WTC11 (cell line): ENCODE measurements around the gene JAML.

Source experiments
- FOXK1 ChIP-seq: sonication (generic); formaldehyde crosslinking; IDR thresholded peaks from 2 replicates; pipeline ENCODE4 v1.8.0; 2022; ENCODE audit warnings: mild to moderate bottlenecking, moderate library complexity, missing genetic modification reagents
- NFE2L1 ChIP-seq: sonication (generic); formaldehyde crosslinking; IDR thresholded peaks from 2 replicates; pipeline ENCODE4 v1.8.1; 2023; ENCODE audit warnings: missing genetic modification reagents
- TCF7 ChIP-seq: sonication (generic); formaldehyde crosslinking; IDR thresholded peaks from 2 replicates; pipeline ENCODE4 v1.8.0; 2022; ENCODE audit warnings: mild to moderate bottlenecking, low read depth, missing genetic modification reagents, moderate library complexity
- ZNF232 ChIP-seq: sonication (generic); formaldehyde crosslinking; IDR thresholded peaks from 2 replicates; pipeline ENCODE4 v1.8.0; 2022; ENCODE audit warnings: mild to moderate bottlenecking, missing genetic modification reagents
- ZNF263 ChIP-seq: sonication (generic); formaldehyde crosslinking; IDR thresholded peaks from 2 replicates; pipeline ENCODE4 v1.8.1; 2022; ENCODE audit warnings: low read depth, mild to moderate bottlenecking, moderate library complexity, missing genetic modification reagents
- TF ChIP-seq, protein P1 (sequence below): sonication (generic); formaldehyde crosslinking; IDR thresholded peaks from 2 replicates; pipeline ENCODE4 v1.8.0; 2022; ENCODE audit warnings: missing genetic modification reagents
- TF ChIP-seq, protein P2 (sequence below): sonication (generic); formaldehyde crosslinking; IDR thresholded peaks from 2 replicates; pipeline ENCODE4 v1.8.1; 2023; ENCODE audit warnings: mild to moderate bottlenecking, missing genetic modification reagents, moderate library complexity
- TF ChIP-seq, protein P3 (sequence below): fragments of 200-600 bp; IDR thresholded peaks from 2 replicates; pipeline ENCODE4 v1.8.0; 2022; ENCODE audit warnings: antibody characterized with exemption
- TF ChIP-seq, protein P4 (sequence below): fragments of 250-450 bp; sonication (Bioruptor Pico); IDR thresholded peaks from 2 replicates; pipeline ENCODE4 v1.9.0; 2021; ENCODE audit warnings: mild to moderate bottlenecking

DNA sequence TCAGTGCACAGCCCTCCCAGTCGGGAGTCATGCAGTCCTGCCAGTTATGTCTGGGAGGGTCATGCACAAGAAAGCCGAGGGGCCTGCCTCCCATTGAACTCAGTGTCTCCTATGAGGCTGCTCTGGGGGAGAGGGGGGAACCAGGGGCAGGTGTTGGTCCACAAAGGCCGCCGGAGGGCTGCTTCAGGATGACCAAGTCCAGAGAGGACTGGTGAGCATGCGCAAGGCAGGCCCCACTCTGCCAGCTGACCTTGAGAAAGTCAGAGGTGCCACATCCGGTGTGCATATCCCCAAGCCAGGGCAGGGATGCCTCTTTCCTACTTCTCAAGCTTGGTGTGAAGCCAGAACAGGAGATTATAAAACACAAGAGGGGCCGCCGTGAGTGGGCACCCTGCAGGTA, 76.6 kb downstream of the JAML start:
- no peak for TF ChIP-seq TCF7 (CRISPR knock-in tag)
- TF ChIP-seq, protein P1, sequence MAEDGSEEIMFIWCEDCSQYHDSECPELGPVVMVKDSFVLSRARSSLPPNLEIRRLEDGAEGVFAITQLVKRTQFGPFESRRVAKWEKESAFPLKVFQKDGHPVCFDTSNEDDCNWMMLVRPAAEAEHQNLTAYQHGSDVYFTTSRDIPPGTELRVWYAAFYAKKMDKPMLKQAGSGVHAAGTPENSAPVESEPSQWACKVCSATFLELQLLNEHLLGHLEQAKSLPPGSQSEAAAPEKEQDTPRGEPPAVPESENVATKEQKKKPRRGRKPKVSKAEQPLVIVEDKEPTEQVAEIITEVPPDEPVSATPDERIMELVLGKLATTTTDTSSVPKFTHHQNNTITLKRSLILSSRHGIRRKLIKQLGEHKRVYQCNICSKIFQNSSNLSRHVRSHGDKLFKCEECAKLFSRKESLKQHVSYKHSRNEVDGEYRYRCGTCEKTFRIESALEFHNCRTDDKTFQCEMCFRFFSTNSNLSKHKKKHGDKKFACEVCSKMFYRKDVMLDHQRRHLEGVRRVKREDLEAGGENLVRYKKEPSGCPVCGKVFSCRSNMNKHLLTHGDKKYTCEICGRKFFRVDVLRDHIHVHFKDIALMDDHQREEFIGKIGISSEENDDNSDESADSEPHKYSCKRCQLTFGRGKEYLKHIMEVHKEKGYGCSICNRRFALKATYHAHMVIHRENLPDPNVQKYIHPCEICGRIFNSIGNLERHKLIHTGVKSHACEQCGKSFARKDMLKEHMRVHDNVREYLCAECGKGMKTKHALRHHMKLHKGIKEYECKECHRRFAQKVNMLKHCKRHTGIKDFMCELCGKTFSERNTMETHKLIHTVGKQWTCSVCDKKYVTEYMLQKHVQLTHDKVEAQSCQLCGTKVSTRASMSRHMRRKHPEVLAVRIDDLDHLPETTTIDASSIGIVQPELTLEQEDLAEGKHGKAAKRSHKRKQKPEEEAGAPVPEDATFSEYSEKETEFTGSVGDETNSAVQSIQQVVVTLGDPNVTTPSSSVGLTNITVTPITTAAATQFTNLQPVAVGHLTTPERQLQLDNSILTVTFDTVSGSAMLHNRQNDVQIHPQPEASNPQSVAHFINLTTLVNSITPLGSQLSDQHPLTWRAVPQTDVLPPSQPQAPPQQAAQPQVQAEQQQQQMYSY (CRISPR knock-in tag), result no peak
- TF ChIP-seq, protein P2, sequence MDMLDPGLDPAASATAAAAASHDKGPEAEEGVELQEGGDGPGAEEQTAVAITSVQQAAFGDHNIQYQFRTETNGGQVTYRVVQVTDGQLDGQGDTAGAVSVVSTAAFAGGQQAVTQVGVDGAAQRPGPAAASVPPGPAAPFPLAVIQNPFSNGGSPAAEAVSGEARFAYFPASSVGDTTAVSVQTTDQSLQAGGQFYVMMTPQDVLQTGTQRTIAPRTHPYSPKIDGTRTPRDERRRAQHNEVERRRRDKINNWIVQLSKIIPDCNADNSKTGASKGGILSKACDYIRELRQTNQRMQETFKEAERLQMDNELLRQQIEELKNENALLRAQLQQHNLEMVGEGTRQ (CRISPR knock-in tag), result no peak
- no peak for TF ChIP-seq ZNF263
- TF ChIP-seq, protein P3, sequence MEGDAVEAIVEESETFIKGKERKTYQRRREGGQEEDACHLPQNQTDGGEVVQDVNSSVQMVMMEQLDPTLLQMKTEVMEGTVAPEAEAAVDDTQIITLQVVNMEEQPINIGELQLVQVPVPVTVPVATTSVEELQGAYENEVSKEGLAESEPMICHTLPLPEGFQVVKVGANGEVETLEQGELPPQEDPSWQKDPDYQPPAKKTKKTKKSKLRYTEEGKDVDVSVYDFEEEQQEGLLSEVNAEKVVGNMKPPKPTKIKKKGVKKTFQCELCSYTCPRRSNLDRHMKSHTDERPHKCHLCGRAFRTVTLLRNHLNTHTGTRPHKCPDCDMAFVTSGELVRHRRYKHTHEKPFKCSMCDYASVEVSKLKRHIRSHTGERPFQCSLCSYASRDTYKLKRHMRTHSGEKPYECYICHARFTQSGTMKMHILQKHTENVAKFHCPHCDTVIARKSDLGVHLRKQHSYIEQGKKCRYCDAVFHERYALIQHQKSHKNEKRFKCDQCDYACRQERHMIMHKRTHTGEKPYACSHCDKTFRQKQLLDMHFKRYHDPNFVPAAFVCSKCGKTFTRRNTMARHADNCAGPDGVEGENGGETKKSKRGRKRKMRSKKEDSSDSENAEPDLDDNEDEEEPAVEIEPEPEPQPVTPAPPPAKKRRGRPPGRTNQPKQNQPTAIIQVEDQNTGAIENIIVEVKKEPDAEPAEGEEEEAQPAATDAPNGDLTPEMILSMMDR, result no peak
- no peak for TF ChIP-seq ZNF232 (CRISPR knock-in tag)
- no peak for TF ChIP-seq NFE2L1 (CRISPR knock-in tag)
- TF ChIP-seq FOXK1 (CRISPR knock-in tag), result no peak
- TF ChIP-seq, protein P4, sequence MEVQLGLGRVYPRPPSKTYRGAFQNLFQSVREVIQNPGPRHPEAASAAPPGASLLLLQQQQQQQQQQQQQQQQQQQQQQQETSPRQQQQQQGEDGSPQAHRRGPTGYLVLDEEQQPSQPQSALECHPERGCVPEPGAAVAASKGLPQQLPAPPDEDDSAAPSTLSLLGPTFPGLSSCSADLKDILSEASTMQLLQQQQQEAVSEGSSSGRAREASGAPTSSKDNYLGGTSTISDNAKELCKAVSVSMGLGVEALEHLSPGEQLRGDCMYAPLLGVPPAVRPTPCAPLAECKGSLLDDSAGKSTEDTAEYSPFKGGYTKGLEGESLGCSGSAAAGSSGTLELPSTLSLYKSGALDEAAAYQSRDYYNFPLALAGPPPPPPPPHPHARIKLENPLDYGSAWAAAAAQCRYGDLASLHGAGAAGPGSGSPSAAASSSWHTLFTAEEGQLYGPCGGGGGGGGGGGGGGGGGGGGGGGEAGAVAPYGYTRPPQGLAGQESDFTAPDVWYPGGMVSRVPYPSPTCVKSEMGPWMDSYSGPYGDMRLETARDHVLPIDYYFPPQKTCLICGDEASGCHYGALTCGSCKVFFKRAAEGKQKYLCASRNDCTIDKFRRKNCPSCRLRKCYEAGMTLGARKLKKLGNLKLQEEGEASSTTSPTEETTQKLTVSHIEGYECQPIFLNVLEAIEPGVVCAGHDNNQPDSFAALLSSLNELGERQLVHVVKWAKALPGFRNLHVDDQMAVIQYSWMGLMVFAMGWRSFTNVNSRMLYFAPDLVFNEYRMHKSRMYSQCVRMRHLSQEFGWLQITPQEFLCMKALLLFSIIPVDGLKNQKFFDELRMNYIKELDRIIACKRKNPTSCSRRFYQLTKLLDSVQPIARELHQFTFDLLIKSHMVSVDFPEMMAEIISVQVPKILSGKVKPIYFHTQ (CRISPR knock-in tag), result no peak
